ENCODE data around the gene CYP26B1.

Gene CYP26B1, protein sequence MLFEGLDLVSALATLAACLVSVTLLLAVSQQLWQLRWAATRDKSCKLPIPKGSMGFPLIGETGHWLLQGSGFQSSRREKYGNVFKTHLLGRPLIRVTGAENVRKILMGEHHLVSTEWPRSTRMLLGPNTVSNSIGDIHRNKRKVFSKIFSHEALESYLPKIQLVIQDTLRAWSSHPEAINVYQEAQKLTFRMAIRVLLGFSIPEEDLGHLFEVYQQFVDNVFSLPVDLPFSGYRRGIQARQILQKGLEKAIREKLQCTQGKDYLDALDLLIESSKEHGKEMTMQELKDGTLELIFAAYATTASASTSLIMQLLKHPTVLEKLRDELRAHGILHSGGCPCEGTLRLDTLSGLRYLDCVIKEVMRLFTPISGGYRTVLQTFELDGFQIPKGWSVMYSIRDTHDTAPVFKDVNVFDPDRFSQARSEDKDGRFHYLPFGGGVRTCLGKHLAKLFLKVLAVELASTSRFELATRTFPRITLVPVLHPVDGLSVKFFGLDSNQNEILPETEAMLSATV

DNA sequence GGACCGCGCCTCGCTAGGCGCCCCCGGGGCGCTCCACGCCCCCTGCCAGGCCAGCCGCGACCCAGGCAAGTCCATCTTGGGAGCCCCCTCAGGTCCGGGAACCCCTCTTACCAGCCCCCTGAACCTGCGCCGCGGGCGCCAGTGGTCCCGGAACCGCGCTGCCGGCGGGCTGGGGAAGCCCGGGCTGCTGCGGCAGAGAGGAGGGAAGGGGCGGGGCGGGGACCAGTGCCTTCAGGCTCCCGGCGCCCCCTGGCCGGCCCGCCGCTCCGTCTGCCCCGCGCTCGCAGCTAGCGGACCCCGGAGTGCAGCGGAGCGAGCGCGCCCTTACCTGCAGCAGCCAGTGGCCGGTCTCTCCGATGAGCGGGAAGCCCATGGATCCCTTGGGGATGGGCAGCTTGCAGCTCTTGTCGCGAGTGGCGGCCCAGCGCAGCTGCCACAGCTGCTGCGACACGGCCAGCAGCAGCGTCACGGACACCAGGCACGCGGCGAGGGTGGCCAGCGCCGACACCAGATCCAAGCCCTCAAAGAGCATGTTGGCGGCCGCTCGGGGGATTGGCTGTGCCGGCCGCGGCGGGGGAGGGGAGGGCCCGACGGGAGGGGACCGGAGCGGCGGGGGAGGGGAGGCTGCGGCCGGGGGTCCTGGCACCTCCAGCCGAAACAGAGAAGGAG, at the start of gene CYP26B1:
Gene CYP26B1 (minus strand): TSS at position 560 of the 669 bp plus-strand sequence. CDS start 28 bp downstream, at position 532.
- no peak for DNase-seq

DNA sequence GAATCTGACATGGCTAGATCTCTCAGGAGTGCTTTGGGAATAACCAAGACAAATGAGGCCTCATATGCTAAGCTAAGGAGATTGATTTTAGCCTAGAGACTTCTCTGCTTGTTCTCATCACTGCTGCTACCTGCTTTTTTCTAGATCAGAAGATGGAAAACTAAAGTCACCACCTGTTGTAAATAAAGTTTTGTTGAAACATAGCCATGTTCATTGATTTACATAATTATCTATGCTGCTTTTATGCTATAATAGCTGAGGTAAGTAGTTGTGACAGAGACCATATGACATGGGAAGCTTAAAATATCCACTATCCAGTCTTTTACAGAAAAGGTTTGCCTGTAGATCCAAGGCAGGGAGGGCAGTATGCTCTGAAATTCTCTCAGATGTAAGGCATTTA, 46.1 kb upstream of the CYP26B1 start:
- DNase-seq: no peak

DNA sequence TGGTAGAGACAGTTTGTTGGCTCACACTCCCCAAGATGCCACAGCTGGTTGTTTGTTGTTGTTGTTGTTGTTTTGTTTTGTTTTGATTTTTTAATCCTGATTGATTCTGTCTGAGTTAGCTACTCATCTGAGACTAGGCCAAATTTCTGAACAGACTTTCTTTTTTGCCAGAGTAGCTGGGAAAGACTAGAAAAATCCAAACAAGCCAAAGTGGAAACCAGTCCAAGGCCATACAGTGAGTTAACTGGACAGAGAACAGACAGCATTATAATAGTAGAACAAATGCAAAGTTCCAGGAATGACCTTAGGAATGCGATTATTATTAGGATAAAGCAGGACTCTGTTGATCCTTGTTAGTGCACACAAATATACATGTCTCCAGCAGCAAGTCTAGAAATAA, 43.8 kb upstream of the CYP26B1 start:
- DNase-seq: no peak

DNA sequence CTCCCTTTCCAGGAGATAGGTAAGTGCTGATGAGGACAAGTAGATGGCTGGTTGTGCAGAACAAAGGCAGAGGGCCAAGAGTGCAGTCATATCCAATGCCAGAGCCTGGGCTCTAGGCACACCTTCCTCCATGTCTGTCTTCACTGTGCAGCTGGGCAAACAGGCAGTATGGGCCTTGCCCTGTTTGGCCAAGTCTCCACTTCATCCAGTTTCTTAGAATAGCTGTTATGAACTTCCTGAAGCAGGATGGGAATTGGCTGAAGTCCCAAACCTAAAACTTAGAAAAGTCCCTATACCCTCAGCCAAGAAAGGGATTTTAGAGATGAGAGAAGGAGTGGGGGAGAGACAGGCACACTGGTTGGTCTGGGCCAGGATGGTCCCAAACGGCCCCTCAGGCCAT, 37.5 kb upstream of the CYP26B1 start:
- DNase-seq: no peak

DNA sequence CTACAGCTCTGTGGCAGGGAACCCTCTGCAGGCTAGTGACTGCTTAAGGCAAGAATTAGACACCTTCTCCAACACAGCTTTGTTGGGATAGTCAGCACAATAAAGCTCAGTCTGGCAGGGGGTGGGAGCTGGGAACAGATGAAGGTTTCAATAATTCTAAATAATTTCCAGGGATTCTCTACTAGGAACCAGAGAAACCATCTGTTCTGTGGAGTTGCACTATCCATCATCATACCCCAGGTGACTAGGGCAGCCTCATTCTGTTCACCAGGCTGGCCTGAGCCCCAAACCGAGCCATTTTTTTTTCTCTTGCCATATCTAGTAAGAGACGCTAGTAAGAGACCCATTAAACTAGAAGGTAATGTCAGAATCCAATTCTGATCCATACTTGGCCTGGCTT, 35.8 kb upstream of the CYP26B1 start:
- DNase-seq: no peak

DNA sequence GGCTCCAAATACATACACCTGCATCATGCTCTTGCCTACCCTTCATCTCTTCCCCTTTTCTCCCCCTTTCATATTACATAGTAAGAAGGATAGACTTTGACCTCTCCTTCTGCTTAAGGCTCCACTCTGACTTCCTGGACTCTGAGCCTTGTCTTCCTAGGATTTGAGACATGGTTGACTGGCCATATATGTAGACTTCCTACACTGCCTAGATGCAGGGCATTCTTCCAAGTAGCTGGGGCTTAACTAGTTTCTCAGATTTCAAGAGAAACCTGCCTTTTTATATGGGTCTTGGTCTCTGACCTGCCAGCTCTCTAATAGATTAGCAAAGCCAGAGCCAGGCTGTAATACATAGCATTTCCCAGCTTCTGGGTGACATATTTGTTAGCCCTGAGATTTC, 35.4 kb upstream of the CYP26B1 start:
- DNase-seq: no peak

DNA sequence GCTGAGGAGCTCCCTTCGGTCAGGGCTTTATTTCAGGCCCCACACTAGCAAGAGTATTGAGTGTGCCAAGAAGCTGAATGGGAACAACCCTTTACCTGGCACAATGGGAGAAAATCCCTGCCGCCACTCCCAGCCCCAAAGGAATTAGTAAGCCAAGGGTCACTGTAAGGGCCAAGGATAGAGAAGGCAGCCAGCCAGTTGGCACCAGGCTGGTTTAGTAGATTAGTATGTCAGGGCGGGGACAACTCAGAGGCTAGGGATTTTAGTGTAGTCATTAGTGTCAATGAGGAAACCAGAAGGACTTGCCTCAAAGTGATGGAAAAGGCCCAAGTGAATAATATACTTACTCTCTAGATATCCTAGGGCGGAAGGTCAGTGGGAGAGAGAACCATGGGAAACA, 34.9 kb upstream of the CYP26B1 start:
- no peak for DNase-seq

DNA sequence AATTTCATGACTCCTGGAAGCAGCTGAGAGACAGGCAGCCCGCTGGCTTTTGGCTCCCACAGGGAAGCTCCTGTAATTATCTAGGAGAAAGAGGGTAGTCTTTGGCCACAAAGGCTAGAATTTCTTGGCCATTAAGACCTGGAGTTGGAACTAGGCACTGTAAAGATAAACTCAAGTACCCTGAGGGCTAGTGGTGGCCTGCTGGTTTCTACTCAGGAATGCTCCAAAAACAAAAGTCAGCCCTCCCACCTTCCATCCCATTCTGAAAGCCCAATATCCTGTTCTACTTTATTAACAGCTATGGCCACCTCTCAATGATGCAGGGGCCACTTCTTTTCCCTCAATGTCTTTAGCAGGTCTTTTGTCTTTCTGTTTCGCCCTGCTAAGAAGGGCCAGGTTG, 34.0 kb upstream of the CYP26B1 start:
- DNase-seq: no peak

DNA sequence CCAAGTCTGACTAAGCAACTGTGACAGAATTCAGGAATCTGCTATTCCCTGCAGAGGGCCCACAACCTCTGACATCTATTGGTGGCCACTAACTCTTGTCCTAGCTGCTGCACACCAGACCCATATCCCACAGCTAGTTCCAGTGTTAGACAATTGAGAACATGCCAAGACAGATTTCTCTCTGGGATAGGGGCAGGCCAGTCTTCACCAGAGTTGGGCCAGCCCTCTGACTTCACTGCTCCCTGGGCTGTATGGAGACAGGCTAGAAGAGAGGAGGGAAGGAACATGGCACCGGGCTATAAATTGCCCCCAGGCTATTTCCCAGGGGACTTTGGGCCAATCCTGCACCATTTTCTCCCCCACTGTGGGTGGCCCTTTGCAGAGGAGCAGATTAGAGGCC, 32.7 kb upstream of the CYP26B1 start:
- DNase-seq: no peak

DNA sequence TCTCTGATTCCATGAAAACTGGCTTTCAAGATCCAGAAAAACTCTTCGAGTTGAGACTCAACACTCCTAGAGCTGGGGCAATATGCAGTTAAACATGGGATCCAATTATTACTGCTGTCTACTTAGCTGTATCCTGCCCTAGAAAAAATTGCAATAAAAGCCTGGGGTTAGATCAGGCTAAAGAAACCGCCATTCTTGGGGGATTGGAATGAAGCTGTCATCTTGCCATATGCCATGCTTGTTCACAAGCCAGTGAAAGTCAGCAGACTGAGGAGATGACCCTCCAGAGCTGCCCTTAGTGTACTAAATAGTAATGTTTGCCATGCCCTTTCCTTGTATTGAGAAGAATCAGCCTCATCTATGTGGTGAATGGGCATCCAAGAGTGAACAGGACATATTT, 30.9 kb upstream of the CYP26B1 start:
- DNase-seq: no peak

DNA sequence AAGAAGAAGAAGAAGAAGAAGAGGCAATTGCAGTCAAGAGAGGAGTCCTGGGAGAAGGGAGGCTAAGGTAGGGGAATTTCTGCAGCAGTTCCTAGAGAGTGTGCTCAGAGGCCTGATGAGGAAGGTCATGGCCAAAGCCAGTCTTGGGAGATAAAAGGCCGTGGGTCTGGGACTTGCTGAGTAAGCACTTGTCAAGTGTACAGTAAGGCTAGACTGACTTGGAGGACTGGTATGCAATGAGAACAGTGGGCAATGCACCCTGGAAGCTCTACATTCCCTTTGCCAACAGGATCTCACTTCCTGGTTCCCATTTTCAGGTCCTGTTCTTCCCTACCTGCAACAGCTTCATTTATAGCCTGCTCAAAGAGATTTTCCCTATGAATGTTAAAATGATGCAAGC, 28.6 kb upstream of the CYP26B1 start:
- no peak for DNase-seq

DNA sequence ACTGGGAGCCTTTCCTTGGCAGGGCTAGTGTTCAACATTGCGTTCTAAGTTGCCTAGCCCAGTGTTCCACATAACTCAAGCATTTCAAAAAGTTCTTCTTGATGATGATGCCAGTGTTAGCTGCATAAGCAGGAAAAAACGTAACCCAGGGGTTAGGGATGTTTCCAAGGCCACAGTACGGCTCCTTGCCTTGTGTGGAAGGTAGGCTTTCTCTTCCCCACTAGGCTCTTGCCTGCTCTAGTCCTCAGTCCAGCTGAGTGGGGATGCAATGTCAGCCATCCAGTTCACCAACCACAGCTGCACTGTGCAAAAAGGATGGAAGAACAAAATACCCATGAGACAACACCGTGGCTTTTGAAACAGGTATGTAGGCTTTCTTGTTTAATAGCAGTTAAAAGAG, 28.0 kb upstream of the CYP26B1 start:
- DNase-seq: no peak

DNA sequence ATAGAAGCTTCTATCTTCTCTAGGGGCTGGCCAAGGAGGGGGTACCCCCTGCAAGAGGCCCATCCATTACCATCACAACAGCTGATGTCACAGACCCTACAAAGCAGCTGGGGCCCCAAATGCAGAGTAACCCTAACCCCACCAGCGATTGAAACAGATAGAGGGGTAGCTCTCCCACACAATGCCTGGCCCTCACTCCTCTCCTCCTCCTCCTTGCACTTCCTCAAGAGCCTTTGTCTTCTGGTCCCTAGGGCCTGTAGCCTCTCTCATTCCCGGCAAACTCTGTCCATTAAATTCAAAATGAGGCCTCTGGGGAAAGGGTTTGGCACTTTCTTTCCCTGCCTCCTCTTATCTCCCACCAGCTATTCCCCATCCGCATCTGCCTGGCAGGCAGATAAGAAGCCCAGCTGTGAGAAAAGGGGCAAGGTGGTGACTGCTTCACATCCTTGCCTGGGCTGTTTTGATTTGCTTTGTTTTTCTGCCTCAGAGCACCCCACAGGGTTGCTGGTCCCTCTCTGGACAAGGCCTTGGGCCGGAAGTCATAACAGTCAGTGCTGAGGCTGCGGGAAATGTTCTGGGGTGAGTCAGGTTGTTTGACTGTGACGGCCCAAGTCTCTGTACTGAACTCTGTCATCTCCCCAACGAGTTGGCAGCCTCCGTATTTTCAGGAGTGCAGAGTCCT, 26.1 kb upstream of the CYP26B1 start:
- DNase-seq: no peak

DNA sequence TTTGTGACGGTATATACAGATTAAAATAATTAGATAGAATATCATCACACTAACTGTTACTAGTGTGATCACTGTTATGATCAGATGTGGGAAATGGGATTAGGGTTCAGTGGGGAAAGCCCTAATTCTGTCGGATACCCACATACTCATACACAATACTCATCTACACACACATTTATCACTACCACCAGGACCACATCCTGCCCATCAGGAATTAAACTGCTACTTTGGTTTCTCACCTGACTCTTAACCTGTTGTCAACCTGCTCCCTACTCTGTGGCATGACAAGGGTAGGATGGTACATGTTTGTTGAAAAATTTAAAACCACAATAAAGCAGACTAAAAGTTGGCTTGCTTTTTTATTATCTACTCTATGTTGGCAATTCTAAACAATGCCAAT, 24.8 kb upstream of the CYP26B1 start:
- DNase-seq: no peak

DNA sequence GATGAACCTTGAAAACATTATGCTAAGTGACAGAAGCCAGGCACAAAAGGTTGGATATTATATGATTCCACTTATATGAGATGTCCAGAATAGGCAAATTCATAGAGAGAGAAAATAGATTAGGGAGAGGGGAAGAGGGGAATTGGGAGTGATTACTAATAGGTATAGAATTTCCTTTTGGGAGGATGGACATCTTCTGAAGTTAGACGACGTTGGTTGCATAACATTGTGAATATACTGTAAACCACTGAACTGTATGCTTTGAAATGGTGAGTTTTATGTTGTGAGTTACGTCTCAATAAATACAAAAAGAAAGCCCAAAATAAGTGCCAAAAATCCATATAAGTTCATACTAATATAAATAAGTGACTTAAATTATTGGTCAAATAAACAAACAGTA, 18.6 kb upstream of the CYP26B1 start:
- DNase-seq: no peak

DNA sequence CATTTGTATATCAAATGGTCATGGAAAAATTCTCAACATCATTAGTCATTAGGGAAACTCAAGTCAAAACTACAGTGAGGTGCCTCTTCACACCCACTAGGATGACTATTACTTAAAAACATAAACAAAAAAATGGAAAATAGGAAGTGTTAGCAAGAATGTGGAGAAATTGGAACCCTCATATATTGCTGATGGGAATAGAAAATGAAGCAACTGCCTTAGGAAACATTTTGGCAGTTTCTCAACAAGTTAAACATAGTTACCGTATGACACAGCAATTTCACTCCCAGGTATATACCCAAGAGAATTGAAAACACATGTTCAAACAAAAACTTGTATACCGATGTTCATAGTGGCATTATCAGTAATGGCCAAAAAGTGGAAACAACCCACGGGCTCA, 18.1 kb upstream of the CYP26B1 start:
- DNase-seq: no peak

DNA sequence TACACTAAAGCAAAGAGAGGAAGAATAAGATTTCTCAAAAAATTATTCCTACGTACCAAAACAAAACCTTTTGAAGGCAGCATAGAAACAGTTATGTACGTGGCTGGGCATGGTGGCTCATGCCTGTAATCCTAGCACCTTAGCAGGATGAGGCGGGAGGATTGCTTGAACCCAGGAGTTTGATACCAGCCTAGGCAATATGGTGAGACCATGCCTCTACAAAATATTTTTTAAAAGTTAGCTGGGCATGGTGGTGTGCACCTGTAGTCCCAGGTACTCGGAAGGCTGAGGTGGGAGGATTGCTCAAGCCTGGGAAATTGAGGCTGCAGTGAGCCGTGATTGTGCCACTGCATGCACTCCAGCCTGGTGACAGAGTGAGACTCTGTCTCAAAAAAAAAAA, 14.9 kb upstream of the CYP26B1 start:
- DNase-seq: no peak

DNA sequence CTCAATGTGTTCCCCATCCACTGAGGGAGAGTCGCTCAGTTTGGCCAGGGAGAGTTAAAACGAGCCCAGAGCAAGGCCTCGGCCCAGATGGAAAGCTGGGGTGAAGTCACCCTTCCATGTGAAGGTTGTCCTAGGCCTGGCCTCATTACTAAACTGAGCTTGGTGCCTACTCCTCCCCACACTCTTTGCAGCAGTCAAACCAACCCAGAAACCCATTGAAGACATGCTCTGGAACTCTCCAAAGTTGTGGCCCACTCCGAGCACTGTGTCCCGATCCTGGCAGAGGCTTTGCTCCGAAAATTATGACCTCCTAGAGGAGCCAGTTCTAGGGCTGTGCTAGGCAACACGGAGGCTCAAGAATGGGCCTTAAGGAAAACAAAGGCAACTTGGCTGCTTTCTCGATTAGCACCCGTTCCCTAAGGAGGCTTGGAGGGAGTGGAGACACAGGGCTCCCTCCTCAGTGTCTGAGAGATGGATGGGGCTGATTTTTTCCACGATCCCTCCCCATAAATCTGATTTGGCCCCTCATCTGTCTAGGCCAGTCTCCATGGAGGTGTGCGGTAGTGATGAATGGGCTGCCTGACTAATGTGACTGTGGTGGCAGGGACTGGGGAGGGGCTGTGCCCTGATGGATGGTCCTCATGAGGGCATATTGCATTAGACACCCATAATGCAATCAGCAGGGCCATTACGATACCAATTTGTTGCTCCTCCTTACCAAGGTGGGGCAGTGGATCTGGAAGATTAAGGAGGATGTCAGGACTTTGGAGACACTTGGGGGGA, 11.7 kb upstream of the CYP26B1 start:
- no peak for DNase-seq

DNA sequence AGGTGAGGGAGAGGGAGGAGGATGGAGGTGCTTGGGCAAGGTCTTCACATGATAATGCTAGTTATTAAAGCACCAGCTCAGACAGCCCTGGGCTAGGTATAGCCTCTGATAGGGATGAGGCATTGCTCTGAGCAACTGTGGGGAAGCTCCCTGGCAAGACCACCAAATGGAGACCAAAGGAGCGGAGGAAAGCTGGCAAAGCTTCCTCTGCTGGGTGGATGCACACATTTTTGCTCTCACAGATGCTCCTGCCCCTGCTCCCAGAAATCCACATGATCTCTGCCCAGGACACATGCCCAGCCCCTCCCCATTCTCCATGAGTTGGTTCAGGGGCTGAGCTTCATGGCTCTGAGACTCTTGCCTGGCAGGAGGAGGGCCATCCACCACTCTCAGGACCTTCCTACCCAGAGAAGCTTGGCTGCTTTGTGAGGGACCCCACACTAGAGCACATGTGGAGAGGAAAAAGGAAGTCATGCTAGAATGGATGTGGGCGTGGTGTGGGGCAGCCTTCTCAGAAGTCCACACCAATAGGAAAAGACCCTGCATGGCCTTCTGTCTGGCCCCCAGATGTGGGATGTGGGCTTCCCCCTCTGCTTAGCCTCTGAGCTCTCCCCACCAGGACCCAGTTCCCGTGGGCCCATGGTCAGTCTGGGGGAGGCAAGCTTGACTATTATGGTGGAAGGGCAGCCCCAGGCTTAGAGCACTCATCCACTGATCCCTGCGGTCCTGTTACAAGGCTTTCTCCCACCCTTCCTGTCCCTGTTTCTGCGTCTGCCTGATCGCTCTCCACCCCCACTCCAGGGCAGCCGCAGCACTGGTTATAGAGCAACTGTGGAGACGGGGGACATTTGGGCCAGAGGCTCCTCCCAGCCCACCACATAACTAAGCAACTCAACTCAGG, 10.5 kb upstream of the CYP26B1 start:
- no peak for DNase-seq

DNA sequence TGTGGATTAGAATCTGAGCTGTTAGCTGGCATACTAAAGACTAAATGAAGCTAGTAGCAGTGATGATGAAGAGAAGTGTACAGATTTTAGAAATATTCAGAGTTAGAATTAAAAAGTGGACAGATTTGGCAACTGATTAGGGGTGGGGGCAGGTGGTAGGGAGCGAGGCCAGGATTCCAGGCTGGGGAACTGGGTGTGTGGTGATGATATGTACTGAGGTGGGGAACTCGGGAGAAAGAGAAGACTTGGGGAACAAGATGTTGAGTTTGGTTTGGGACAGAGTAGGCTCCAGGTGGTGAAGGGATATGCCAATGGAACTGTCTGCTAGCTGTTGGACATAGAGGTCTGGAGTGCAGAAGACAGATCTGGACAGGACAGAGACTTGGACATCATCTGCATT, 9.2 kb upstream of the CYP26B1 start:
- DNase-seq: no peak

DNA sequence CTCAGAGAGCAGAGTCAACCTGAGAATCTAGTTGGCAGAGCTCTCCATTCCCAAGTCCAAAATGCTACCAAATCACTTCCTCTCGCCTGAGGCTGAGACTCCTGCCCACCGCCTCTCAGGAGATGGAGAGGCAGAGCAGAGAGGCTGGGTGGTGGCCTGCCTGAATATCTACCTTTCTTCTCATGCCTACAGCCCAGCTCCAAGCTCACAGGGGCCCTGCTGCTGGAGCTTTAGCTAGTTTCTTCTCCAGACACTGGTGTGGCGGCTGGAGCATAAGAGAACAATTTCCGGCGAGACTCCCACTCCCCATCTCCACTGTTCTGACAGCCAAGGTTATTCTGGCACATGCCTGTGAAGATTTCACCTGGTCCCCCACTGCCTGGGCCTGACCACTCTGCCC, 8.1 kb upstream of the CYP26B1 start:
- no peak for DNase-seq

DNA sequence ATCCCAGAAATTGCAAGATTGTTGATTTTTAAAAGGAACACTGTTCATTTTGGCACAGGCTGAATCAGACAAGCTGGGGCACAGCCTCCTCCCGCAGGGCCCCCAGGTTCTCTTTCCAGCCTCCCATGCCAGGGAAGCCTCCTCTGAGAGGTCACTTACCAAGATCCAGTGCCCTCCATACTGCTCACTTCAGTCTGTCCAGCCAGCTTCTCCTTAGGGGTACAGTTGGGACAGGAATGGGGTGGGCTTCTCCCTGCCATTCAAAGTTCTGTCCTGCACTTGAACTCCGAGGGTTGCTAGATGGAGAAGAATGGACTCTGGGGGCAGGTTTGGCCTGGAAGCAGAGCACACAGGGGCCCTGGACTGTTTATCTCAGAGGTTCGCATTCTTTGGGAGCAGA, 7.5 kb upstream of the CYP26B1 start:
- DNase-seq: no peak
